ENCODE results near the gene DAW1.
"Not testable (repeated sequence)": the region's sequence is repeated elsewhere in the genome, so short reads cannot be mapped to it uniquely, and the experiment has no call there.

Gene DAW1, protein sequence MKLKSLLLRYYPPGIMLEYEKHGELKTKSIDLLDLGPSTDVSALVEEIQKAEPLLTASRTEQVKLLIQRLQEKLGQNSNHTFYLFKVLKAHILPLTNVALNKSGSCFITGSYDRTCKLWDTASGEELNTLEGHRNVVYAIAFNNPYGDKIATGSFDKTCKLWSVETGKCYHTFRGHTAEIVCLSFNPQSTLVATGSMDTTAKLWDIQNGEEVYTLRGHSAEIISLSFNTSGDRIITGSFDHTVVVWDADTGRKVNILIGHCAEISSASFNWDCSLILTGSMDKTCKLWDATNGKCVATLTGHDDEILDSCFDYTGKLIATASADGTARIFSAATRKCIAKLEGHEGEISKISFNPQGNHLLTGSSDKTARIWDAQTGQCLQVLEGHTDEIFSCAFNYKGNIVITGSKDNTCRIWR

GRCh38 chr2:227871375-227871791 lies at the start of gene DAW1:
Gene DAW1 (plus strand): TSS chr2:227871631. CDS start chr2:227871690, 59 bp downstream.
- peak; percentile 77 for DNase-seq

GRCh38 chr2:227822416-227823003 lies 48.9 kb upstream of the DAW1 start:
- no peak for DNase-seq

- no peak for DNase-seq
Observed at GRCh38 chr2:227823922-227824321, 47.5 kb upstream of the DAW1 start.

- DNase-seq, result no peak
Observed at GRCh38 chr2:227824711-227825110, 46.7 kb upstream of the DAW1 start.

DNA sequence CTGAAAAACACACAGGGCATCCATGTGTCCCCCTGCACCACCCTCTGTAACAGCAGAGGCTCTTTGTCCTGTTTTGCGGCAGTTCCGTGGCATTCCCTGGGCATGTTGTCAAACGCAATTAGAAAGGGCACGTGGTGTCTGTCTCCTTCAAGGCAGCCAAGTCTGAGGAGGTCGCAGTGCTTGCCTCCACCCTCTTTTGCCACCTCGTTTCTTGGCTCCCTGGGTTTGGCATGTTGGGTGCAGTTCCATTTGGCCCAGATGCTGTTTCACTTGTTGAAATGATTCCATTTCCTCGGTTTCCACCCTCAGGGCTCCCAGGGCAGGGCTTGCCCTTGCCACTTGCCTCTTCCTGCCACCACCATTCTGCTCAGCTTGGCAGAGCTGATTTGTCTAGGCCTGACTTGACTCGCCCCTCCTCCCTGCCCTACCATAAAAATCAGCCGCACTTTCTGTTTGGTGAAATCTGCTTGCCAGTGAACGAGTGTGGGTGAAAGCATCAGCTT lies 45.4 kb upstream of the DAW1 start:
- DNase-seq, result no peak

- no peak for DNase-seq
Observed at GRCh38 chr2:227826563-227826962, 44.9 kb upstream of the DAW1 start.

DNA sequence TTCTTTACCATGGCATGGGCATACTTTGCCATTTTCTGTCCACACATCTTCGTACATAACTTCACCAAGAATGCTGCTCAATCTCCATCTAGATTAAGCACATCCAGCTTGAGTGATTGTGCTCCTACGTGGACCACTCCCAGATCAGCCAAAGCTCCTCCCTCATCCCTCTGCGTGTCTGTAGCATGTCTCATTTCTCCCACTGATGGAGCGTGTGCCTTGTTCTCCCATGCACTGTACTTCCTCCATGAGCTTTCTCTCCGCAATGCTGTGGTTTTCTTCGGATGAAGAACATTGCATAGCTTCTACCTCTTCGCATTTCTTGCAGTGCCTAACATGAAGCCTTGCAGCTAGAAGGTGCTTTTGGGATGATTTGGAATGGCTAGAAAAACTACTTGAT lies 44.3 kb upstream of the DAW1 start:
- DNase-seq, result no peak

DNA sequence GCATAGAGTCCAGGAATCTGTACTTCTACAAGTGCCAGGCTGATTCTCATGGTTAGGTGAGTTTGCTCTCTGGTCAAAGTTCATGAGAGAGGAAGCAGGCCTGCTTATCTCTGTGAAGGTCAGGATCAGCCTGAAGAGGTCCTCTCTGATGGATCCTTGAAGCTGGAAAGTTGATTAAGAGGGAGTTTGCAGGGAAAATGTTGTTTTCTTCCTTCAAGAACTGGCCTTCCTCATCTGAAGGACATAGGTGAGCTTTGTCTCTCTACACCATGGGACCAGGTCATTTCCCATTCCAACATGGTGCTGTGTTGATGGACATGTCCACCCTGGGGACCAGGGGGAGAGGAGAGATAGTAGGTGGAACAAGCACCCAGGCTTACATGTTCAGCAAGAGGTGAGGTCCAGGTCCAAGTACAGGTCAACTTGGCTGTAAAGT lies 42.9 kb upstream of the DAW1 start:
- no peak for DNase-seq

- no peak for DNase-seq
Observed at GRCh38 chr2:227829337-227829736, 42.1 kb upstream of the DAW1 start.

GRCh38 chr2:227834423-227834822 lies 37.0 kb upstream of the DAW1 start:
- no peak for DNase-seq

DNA sequence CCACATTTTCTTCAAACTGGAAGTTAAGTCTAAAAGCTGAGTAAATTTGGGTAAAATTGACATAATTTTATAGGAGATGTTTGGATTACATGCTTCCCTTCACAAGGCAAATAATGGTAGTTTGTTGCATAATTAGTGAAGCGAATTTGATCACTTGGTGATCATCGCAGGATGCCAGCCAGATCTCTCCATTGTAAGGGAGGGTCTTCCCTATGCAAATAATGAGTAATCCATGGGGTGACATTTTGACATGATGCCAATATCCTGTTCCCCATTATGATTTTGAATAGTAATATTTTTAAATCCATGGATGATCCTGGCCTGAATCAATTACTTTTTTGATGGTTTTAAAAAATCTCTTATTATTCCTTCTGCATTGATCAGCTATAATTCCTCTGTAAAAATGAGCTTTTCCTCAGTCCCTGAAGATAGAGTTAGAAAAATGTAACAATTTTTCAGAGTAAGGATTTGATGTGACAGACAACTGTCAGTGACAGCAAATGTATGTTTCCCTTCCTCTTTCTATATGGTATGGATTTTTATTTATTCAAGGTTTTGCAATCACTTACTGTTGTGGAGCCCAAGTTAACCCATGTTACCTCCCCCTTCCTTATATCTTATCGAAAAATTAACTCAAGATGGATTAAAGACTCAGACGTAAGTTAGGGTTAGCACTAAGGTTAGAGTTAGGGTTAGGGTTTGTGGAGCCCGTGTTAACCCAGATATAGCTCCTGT lies 36.3 kb upstream of the DAW1 start:
- no peak for DNase-seq

DNA sequence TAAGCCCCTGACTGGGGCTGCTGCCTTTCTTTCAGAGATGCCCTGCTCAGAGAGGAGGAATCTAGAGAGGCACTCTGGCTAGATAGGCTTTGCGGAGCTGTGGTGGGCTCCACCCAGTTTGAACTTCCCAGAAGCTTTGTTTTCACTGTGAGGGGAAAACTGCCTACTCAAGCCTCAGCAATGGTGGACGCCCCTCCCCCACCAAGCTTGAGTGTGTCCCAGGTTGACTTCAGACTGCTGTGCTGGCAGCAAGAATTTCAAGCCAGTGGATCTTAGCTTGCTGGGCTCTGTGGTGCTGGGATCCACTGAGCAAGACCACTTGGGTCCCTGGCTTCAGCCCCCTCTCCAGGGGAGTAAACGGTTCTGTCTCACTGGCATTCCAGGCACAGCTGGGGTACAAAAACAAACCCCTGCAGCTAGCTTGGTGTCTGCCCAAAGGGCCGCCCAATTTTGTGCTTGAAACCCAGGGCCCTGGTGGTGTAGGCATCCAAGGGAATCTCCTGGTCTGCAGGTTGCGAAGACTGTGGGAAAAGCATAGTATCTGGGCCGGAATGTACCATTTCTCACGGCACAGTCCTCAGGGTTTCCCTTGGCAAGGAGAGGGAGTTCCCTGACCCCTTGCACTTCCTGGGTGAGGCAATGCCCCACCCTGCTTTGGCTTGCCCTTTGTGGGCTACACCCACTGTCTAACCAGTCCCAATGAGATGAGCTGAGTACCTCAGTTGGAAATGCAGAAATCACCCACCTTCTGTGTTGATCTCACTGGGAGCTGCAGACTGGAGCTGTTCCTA lies 31.9 kb upstream of the DAW1 start:
- DNase-seq, result not testable (repeated sequence)

DNA sequence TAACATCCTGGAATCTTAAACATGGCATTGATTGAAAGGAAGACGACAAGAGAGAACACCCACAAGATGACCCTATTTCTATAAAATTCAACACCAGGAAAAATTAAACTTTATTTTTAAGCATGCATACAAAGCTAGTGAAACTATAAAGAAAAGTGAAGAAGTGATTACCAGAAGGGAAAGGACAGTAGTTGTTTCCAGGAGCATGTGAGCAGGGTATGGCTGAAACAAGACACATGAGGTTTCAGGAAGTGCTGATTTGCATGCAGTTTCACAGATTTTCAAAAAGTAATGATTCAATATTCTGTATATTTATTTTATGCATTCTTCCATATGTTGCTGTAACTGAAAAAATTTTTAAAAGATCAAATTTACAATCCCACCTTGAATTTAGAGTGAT lies 24.6 kb upstream of the DAW1 start:
- DNase-seq, result no peak

DNA sequence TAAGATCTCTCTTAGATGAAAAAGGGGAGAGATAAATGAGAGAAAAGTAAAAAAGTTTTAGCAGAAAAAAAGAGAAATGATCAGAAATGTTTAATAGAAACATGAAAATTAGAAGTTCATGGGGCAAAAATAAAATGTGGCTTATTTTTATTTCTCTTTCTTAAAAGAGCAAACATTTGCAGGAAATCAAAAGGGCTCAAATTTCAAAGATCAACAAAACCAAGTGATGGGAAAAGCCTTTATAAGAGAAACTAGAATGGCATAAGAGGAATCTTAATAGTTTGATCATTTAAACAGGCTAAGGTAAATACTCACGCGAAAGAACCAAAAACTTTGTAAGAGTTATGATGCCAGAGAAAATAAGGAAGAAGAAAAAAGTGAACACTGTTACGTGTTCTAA lies 23.3 kb upstream of the DAW1 start:
- no peak for DNase-seq

GRCh38 chr2:227848586-227848985 lies 22.8 kb upstream of the DAW1 start:
- no peak for DNase-seq

GRCh38 chr2:227849906-227850305 lies 21.5 kb upstream of the DAW1 start:
- no peak for DNase-seq

DNA sequence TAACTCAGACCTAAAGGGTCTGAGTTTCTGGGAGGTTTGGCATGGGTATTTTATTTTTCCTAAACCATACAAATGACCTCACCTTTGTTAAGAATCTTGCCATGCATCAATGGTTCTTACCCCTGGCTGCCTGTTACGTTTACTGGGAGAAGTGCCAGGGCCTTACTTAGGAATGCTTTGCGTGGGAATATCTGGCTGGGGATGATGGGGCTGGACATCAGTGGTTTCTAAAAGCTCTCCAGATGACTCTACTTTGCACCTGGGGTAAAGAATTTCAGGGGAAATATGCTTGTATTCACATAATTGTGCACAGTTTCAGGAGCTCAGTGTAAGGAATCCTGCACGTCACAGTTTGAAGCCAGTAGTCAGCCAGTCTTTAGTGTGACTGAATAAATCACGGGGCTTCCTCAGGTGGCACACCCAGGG lies 18.2 kb upstream of the DAW1 start:
- no peak for DNase-seq

- no peak for DNase-seq
Observed at GRCh38 chr2:227853765-227854271, 17.6 kb upstream of the DAW1 start.

- no peak for DNase-seq
Observed at GRCh38 chr2:227855440-227855839, 16.0 kb upstream of the DAW1 start.

GRCh38 chr2:227856697-227857096 lies 14.7 kb upstream of the DAW1 start:
- DNase-seq, result no peak

DNA sequence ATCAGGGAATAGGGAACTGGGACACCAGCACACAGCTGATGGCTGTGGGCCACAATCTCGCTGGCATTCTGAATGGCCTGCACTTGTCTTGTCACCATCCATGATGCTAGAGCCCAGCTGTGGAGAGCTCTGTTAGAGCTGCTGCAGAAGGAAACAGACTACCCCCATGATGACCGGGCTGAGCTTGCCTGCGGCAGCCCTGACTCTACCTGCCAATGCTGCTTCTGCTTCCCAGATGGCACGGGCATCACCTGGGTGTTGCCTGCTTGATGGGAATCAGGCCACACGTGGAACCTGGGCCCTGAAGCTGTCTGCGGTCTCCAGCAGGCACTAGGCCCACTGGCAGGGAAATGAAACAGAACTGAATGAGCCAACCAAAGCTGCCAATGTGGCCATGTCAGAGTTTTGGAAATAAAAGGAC lies 11.2 kb upstream of the DAW1 start:
- no peak for DNase-seq

DNA sequence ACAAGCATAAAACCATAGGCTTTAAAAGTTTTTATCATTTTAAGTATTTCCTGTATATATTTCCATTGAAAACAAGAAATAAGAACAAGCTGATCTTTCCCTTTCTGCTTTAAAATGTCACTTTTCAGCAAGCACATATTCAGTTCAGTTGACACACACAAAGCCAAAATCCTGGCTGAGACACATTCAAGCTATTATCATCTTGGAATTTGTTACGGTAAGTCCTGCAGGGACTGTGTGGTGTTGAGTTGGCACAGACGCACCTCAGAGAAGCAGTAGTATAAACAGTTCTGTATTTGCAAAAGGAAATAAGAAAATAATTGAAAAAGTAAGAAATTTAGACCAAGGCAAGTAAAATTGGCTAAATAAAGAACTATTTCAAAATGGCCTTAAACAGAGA lies 10.4 kb upstream of the DAW1 start:
- DNase-seq, result no peak

Data from NCI-H82 (cell line).